Occipital lobe (tissue), 2 donors: ENCODE measurements around the gene DROSHA. TPM values are rescaled to one million over a fixed set of nuclear protein-coding genes. Genes with fewer than 3 reads are reported as not detected.
"Not testable (repeated sequence)": the region's sequence is repeated elsewhere in the genome, so short reads cannot be mapped to it uniquely, and the experiment has no call there.

ENCODE experiments used
- DNase-seq: peaks from one replicate; lab custom pipeline; 2025; lab: John Stamatoyannopoulos, UW
- total RNA-seq: library from RNA; depleted of rRNA; stranded (reverse); fragments of >200 nt; gene quantifications from one replicate; pipeline ENCODE4 v1.2.3, GENCODE V29; 2014

DROSHA gene
- total RNA-seq, 1 donor from 2014 or later: 62.5 TPM

GRCh38 chr5:31382051-31382878 is 149.6 kb downstream of the DROSHA start:
- DNase-seq: no peak

GRCh38 chr5:31381299-31381698 is 150.6 kb downstream of the DROSHA start:
- DNase-seq: no peak

GRCh38 chr5:31380049-31380448 is 151.8 kb downstream of the DROSHA start:
- DNase-seq: no peak

GRCh38 chr5:31378838-31379237 is 153.1 kb downstream of the DROSHA start:
- no peak for DNase-seq

- DNase-seq: no peak
Observed at GRCh38 chr5:31378136-31378535, 153.8 kb downstream of the DROSHA start.

GRCh38 chr5:31377274-31377946 is 154.5 kb downstream of the DROSHA start:
- DNase-seq: no peak

- no peak for DNase-seq
Observed at GRCh38 chr5:31375999-31376720, 155.7 kb downstream of the DROSHA start.

- no peak for DNase-seq
Observed at GRCh38 chr5:31372124-31372523, 159.8 kb downstream of the DROSHA start.

- DNase-seq: no peak
Observed at GRCh38 chr5:31366941-31367340, 165.0 kb downstream of the DROSHA start.

- DNase-seq: no peak
Observed at GRCh38 chr5:31365776-31366175, 166.1 kb downstream of the DROSHA start.

- DNase-seq: no peak
Observed at GRCh38 chr5:31364881-31365636, 166.8 kb downstream of the DROSHA start.

GRCh38 chr5:31362931-31363568 is 168.8 kb downstream of the DROSHA start:
- no peak for DNase-seq

GRCh38 chr5:31362529-31362900 is 169.4 kb downstream of the DROSHA start:
- DNase-seq: no peak

- not testable (repeated sequence) for DNase-seq
Observed at GRCh38 chr5:31361704-31362528, 170.0 kb downstream of the DROSHA start.

- DNase-seq: no peak
Observed at GRCh38 chr5:31361234-31361633, 170.7 kb downstream of the DROSHA start.

- no peak for DNase-seq
Observed at GRCh38 chr5:31359839-31360238, 172.1 kb downstream of the DROSHA start.

- no peak for DNase-seq
Observed at GRCh38 chr5:31357038-31357437, 174.9 kb downstream of the DROSHA start.

- DNase-seq: no peak
Observed at GRCh38 chr5:31355337-31355736, 176.6 kb downstream of the DROSHA start.
